Measurements from ENCODE around the gene TNPO2. TPM values are rescaled to one million over a fixed set of nuclear protein-coding genes. Genes with fewer than 3 reads are reported as not detected.
"Not testable (repeated sequence)": the region's sequence is repeated elsewhere in the genome, so short reads cannot be mapped to it uniquely, and the experiment has no call there.

TNPO2 gene
- polyA plus RNA-seq, 6 donors from 2014 or later: 1.7 to 3.5 (median 2.7) TPM; not detected in 1

GRCh38 chr19:12712077-12712476 is 11.7 kb downstream of the TNPO2 start:
- not testable (repeated sequence) for DNase-seq; H3K36me3 Mint-ChIP-seq; H3K27ac Mint-ChIP-seq; H3K9me3 Mint-ChIP-seq; H3K27me3 Mint-ChIP-seq; H3K4me1 Mint-ChIP-seq; ATAC-seq (ENCODE audit: low read depth in 2 of 2); H3K4me3 Mint-ChIP-seq

- no peak for ATAC-seq (ENCODE audit: low read depth in 2 of 2)
- peaks cover 0 to 7% of the 10 kb centered on the region in 2 donors for H3K36me3 Mint-ChIP-seq
- no peak overlapping the region for H3K27ac Mint-ChIP-seq
Observed at GRCh38 chr19:12711187-12711586, 12.5 kb downstream of the TNPO2 start.

GRCh38 chr19:12708641-12709040 is 15.1 kb downstream of the TNPO2 start:
- DNase-seq: no peak
- ATAC-seq (ENCODE audit: low read depth in 2 of 2): no peak
- Mint-ChIP-seq H3K27ac (no peak overlapping the region), H3K36me3 (peaks cover 0 to 9% of the 10 kb centered on the region in 2 donors), H3K4me3 (no peak overlapping the region), H3K4me1 (no peaks in the 10 kb centered on the region), H3K9me3 (no peaks in the 10 kb centered on the region), H3K27me3 (no peaks in the 10 kb centered on the region)

More at GRCh38 chr19:12711187-12711586, 12.5 kb downstream of the TNPO2 start:
- Mint-ChIP-seq H3K4me1 (no peaks in the 10 kb centered on the region), H3K9me3 (no peaks in the 10 kb centered on the region), H3K27me3 (no peaks in the 10 kb centered on the region), H3K4me3 (no peak overlapping the region)
- DNase-seq: no peak

GRCh38 chr19:12706332-12706718 is 17.4 kb downstream of the TNPO2 start:
- Mint-ChIP-seq H3K36me3 (peaks cover 0 to 16% of the 10 kb centered on the region in 2 donors), H3K27me3 (no peaks in the 10 kb centered on the region), H3K4me3 (no peak overlapping the region), H3K27ac (no peak overlapping the region), H3K9me3 (no peaks in the 10 kb centered on the region), H3K4me1 (no peaks in the 10 kb centered on the region)
- DNase-seq (no peak), ATAC-seq (ENCODE audit: low read depth in 2 of 2) (no peak)

- H3K9me3 Mint-ChIP-seq: no peaks in the 10 kb centered on the region
- no peaks in the 10 kb centered on the region for H3K27me3 Mint-ChIP-seq
- no peak overlapping the region for H3K27ac Mint-ChIP-seq
- H3K36me3 Mint-ChIP-seq: peaks cover 0 to 16% of the 10 kb centered on the region in 2 donors
- no peaks in the 10 kb centered on the region for H3K4me1 Mint-ChIP-seq
- no peak overlapping the region for H3K4me3 Mint-ChIP-seq
- no peak for DNase-seq
- no peak for ATAC-seq (ENCODE audit: low read depth in 2 of 2)
Observed at GRCh38 chr19:12705654-12706331, 17.9 kb downstream of the TNPO2 start.

- DNase-seq: no peak
- Mint-ChIP-seq H3K27me3 (no peaks in the 10 kb centered on the region), H3K9me3 (no peaks in the 10 kb centered on the region), H3K4me3 (no peak overlapping the region), H3K4me1 (no peaks in the 10 kb centered on the region), H3K27ac (peak overlapping the region in 1 of 6 donors; percentile 37), H3K36me3 (peaks cover 0 to 10% of the 10 kb centered on the region in 2 donors)
- no peak for ATAC-seq (ENCODE audit: low read depth in 2 of 2)
Observed at GRCh38 chr19:12705169-12705568, 18.6 kb downstream of the TNPO2 start.

- Mint-ChIP-seq H3K4me1 (peaks cover 0 to 3% (median 2%) of the 10 kb centered on the region in 3 donors), H3K27me3 (no peaks in the 10 kb centered on the region), H3K27ac (peak overlapping the region in 1 of 6 donors; percentile 44), H3K9me3 (no peaks in the 10 kb centered on the region), H3K4me3 (no peak overlapping the region), H3K36me3 (peaks cover 0 to 10% of the 10 kb centered on the region in 2 donors)
- DNase-seq: no peak
- ATAC-seq (ENCODE audit: low read depth in 2 of 2): peak in 1 of 2 donors; percentile 45
Observed at GRCh38 chr19:12703046-12703445, 20.7 kb downstream of the TNPO2 start.

- Mint-ChIP-seq H3K27me3 (no peaks in the 10 kb centered on the region), H3K9me3 (no peaks in the 10 kb centered on the region), H3K4me3 (peak overlapping the region in 2 of 8 donors; percentile 37 to 61), H3K27ac (no peak overlapping the region), H3K4me1 (peaks cover 1 to 4% (median 4%) of the 10 kb centered on the region in 3 donors), H3K36me3 (peaks cover 0 to 10% of the 10 kb centered on the region in 2 donors)
- DNase-seq (no peak), ATAC-seq (ENCODE audit: low read depth in 2 of 2) (no peak)
Observed at GRCh38 chr19:12701596-12702282, 22.0 kb downstream of the TNPO2 start.

GRCh38 chr19:12698138-12698537 is 25.6 kb downstream of the TNPO2 start:
- H3K36me3 Mint-ChIP-seq: peaks cover 0 to 2% of the 10 kb centered on the region in 2 donors
- DNase-seq (no peak), ATAC-seq (ENCODE audit: low read depth in 2 of 2) (no peak)
- peaks cover 4 to 12% (median 5%) of the 10 kb centered on the region in 3 donors for H3K4me1 Mint-ChIP-seq
- H3K27ac Mint-ChIP-seq: peak overlapping the region in 5 of 6 donors; percentile 41 to 98 (median 71)
- H3K27me3 Mint-ChIP-seq: no peaks in the 10 kb centered on the region
- peak overlapping the region; percentile 52 to 87 (median 74) for H3K4me3 Mint-ChIP-seq
- no peaks in the 10 kb centered on the region for H3K9me3 Mint-ChIP-seq

GRCh38 chr19:12697425-12697824 is 26.3 kb downstream of the TNPO2 start:
- DNase-seq; H3K27me3 Mint-ChIP-seq; H3K9me3 Mint-ChIP-seq; H3K36me3 Mint-ChIP-seq; ATAC-seq (ENCODE audit: low read depth in 2 of 2): not testable (repeated sequence)
- peak overlapping the region; percentile 9 to 97 (median 41) for H3K4me3 Mint-ChIP-seq
- peak overlapping the region in 5 of 6 donors; percentile 75 to 98 (median 96) for H3K27ac Mint-ChIP-seq
- H3K4me1 Mint-ChIP-seq: peaks cover 4 to 12% (median 5%) of the 10 kb centered on the region in 3 donors

GRCh38 chr19:12696366-12697335 is 27.1 kb downstream of the TNPO2 start, which contains the start of gene FBXW9:
FBXW9 (minus strand) TSS chr19:12696631; CDS start chr19:12696581, 50 bp downstream.
- Mint-ChIP-seq H3K27ac (peak within 1 kb of the TSS; percentile 94 to 98 (median 97)), H3K4me3 (peak within 1 kb of the TSS; percentile 84 to 97 (median 94))

GRCh38 chr19:12695997-12696365 is 27.8 kb downstream of the TNPO2 start:
- peak overlapping the region; percentile 84 to 97 (median 94) for H3K4me3 Mint-ChIP-seq
- H3K9me3 Mint-ChIP-seq: no peaks in the 10 kb centered on the region
- H3K27ac Mint-ChIP-seq: peak overlapping the region in 5 of 6 donors; percentile 49 to 97 (median 97)
- ATAC-seq (ENCODE audit: low read depth in 2 of 2): peak in 1 of 2 donors; percentile 1
- DNase-seq: no peak
- no peaks in the 10 kb centered on the region for H3K36me3 Mint-ChIP-seq
- no peaks in the 10 kb centered on the region for H3K27me3 Mint-ChIP-seq
- peaks cover 4 to 12% (median 5%) of the 10 kb centered on the region in 3 donors for H3K4me1 Mint-ChIP-seq

More at GRCh38 chr19:12696366-12697335, 27.1 kb downstream of the TNPO2 start, which contains the start of gene FBXW9:
- Mint-ChIP-seq H3K9me3 (no peaks in the 10 kb centered on the region), H3K4me1 (peaks cover 4 to 12% (median 5%) of the 10 kb centered on the region in 3 donors), H3K27me3 (no peaks in the 10 kb centered on the region), H3K36me3 (no peaks in the 10 kb centered on the region)
- ATAC-seq (ENCODE audit: low read depth in 2 of 2) (peak; percentile 93 to 95), DNase-seq (peak; percentile 93)

GRCh38 chr19:12695514-12695913 is 28.2 kb downstream of the TNPO2 start:
- Mint-ChIP-seq H3K9me3 (no peaks in the 10 kb centered on the region), H3K36me3 (no peaks in the 10 kb centered on the region), H3K4me1 (peaks cover 4 to 12% (median 5%) of the 10 kb centered on the region in 3 donors), H3K27me3 (no peaks in the 10 kb centered on the region), H3K4me3 (peak overlapping the region; percentile 64 to 95 (median 90)), H3K27ac (peak overlapping the region in 3 of 6 donors; percentile 49 to 78 (median 70))
- ATAC-seq (ENCODE audit: low read depth in 2 of 2) (no peak), DNase-seq (no peak)

Data from naive B cell (primary cell).